HG02852 (cell line): ENCODE measurements around the gene TMEM150B.

ENCODE experiments used
- ATAC-seq: cut with Tn5 transposase; IDR thresholded peaks from one replicate; pipeline ENCODE4 v1.9.1; 2021; ENCODE audit warnings: mild to moderate bottlenecking, moderate library complexity; ENCODE audit not compliant: unreplicated experiment

Gene TMEM150B, protein sequence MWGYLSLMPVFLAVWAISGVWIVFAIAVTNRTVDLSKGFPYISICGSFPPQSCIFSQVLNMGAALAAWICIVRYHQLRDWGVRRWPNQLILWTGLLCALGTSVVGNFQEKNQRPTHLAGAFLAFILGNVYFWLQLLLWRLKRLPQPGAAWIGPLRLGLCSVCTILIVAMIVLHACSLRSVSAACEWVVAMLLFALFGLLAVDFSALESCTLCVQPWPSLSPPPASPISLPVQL

DNA sequence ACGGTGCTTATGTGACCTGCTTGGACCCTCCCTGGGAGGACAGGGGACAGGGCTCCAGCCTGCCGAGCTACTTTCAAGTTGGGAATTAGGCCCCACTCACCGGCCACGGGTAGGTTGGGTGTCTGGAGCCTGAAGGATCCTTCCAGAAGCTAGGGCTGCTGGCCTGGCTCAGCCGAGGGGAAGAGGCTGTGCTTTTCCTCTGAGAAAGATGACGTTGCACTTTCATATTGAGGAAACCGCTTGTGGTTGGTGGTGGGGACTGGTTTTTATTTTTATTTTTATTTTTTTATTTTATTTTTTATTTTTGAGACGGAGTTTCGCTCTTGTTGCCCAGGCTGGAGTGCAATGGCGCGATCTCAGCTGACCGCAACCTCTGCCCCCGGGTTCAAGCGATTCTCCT is at the start of gene TMEM150B:
Gene TMEM150B (minus strand): TSS at position 170 of the 400 bp plus-strand sequence. CDS start 4,305 bp downstream, outside the sequence.
- ATAC-seq, result no peak

- no peak for ATAC-seq
These were observed 49.0 kb upstream of the TMEM150B start for GRCh38 chr19:55373993-55374757.

- no peak for ATAC-seq
These were observed 48.3 kb upstream of the TMEM150B start for GRCh38 chr19:55373306-55373992.

DNA sequence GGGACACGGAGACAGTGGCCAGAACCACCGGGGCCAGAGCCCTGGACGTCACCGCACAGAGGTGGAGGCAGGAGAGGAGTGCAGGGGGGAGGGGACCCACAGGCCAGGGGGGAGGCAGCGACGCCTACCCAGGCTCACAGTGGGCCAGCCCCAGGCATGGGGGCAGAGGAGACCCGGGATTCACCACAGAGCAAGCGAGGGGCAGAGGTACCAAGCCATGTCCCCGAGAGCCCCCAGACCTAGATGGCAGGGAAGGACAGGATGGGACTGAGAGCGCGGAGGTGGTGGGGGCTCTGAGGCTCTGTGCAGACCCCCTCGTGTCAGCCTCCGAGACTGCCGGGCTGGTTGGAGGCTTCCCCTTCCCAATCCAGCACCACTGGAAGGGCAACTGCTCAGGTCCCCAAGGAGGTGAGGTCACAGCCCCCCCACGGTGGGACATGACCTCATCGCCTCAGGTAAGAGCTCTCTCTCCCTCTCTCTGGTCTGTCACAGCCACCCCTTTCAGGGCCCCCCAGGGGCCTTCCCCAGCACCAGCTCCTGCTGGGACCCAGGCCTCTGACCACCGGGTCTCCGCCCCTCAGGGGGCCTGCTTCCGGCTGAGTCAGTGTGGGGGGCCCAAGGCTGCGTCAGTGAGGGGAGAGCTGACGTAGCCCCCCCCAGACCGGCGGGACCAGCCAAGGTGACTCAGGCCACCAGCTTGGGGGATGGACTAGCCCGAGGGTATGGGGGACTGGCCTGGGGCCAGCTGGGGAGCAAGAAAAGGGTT is 47.4 kb upstream of the TMEM150B start:
- ATAC-seq, result no peak

DNA sequence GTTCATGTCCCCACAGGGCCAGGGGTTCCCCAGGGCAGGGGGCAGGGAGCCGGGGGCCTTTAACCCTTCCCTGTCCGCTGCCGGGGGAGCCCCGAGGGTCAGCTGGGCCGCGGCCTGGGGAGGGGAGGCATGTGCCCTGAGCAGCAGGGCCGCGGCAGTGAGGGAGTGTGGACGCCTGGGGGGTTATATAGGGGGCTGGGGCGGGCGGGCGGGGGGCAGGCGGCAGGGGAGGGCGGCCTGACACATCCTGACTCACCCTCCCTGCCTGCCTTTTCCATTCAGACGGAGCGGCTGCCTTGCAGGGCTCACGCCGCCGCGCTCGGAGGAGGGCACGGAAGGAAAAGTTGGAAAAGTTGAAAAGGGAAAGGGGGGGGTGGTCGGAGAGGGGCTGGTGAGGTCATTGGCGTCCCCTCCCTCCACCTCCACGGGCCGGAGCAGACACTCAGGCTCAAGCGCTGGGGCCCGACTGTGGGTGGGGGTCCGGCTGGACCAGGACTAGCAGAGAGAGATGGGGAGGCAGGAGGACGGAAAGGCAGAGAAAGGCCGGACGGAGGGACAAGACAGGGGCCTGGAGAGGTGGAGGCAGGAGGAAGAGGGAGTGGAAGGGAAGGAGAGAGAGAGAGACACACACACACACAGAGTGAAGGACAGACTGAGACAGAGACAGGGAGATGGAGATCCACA is 45.3 kb upstream of the TMEM150B start, which contains the start of gene IL11:
Gene IL11 (minus strand): TSS at position 159 of the 684 bp plus-strand sequence. CDS start 153 bp downstream, at position 6.
- ATAC-seq, result no peak

- no peak for ATAC-seq
These were observed 44.6 kb upstream of the TMEM150B start for GRCh38 chr19:55369653-55370304.

DNA sequence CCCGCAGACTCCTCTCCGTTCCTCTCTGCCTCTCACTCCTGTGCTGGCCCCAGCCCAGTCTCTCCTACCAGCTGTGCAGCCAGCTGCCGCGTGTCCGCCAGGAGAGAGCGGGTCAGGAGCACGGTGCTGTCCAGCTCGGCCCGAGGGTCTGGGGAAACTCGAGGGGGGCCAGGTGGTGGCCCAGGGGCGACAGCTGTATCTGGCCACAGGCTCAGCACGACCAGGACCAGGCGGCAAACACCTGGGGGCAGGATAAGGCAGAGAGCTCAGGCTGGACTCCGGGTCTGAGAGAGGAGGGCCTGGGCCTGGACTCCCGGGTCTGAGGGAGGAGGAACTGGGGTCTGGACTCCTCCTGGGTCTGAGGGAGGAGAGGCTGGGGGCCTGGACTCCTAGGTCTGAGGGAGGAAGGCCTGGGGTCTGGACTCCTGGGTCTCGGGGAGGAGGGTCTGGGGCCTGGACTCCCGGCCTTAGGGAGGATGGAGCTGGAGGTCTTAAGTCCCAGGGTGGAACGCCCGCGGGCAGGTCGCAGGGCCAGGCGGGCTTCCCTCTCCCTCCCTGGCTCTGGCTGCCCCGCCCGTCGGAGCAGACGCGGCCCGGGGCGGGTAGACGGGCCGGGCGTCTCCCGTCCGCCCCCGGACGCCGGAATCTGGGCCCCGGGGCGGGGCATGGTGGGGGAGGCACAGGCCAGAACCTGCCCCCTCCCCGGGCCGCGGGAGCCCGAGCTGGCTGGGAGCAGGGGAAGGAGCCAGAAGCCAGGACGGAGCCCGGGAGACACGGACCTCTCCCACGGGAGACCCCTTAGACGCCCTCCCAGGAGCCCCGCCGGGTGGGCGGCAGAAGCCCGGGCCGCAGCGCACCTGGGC is 43.8 kb upstream of the TMEM150B start:
- no peak for ATAC-seq

DNA sequence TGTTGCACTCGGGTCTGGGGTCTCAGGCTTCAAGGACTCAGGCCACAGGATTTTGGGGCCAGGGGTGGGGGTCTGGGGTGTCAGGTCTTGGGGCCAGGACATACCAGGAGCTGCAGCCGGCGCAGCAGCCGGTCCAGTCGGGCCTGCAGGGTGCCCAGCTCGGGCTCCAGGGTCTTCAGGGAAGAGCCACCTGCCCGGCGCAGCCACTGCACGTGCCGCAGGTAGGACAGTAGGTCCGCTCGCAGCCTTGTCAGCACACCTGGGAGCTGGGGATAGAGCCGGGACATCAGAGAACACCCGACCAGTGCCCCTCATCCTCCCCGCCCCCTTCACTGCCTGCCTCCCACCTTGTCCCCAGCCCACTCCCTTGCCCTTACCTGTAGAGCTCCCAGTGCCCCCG is 43.0 kb upstream of the TMEM150B start:
- no peak for ATAC-seq

DNA sequence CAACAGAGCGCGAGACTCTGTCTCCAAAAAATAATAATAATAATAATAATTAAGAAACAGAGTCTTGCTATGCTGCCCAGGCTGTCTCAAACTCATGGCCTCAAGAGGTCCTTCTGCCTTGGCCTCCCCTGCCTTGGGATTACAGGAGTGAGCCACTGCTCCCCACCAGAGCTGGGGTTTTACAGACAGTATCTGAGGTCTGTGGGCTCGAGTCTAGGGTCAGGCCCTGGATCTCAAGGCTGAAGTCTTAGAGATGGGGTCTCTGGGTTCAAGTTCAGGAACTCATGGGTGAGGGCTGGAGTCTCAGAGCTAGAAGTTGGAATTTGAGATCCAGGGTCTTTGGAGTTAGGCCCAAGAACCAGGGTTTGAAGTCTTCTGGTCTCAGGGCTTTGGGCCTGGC is 41.6 kb upstream of the TMEM150B start:
- ATAC-seq, result no peak

GRCh38 chr19:55365964-55366363 is 40.8 kb upstream of the TMEM150B start:
- no peak for ATAC-seq

GRCh38 chr19:55365245-55365644 is 40.1 kb upstream of the TMEM150B start:
- ATAC-seq, result no peak

DNA sequence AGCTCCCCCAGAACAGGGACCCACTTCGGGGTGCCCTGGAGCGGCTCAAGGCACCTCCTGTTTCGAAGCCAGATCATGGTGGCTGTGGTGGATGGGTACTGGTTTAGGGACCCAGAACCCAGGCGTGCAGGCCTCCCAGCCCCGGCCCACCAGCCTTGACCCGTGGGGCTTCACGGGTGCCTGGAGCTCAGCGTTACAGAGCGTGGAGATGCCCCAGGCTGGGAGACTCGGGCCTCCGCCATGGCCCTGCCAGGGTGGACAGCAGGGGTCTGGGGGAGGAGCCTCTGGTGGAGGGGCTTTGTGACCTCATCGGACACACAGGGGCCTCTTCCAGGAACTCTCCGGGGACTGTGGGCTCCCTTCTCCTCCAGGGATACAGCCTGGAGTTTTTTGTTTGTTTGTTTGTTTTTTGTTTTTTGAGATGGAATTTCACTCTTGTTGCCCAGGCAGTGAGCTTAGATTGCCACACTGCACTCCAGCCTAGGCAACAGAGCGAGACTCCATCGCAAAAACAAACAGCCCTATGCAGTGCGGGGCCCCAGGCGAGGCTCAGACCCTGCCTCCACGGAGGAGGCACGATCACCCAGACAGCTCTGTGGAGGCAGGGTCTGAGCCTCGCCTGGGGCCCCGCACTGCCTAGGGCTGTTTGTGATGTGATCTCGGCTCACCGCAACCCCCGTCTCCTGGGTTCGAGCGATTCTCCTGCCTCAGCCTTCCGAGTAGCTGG is 38.0 kb upstream of the TMEM150B start, which contains the start of gene GARIN5B:
Gene GARIN5B (minus strand): TSS at position 271 of the 727 bp plus-strand sequence. CDS start 194 bp downstream, at position 77.
- no peak for ATAC-seq

DNA sequence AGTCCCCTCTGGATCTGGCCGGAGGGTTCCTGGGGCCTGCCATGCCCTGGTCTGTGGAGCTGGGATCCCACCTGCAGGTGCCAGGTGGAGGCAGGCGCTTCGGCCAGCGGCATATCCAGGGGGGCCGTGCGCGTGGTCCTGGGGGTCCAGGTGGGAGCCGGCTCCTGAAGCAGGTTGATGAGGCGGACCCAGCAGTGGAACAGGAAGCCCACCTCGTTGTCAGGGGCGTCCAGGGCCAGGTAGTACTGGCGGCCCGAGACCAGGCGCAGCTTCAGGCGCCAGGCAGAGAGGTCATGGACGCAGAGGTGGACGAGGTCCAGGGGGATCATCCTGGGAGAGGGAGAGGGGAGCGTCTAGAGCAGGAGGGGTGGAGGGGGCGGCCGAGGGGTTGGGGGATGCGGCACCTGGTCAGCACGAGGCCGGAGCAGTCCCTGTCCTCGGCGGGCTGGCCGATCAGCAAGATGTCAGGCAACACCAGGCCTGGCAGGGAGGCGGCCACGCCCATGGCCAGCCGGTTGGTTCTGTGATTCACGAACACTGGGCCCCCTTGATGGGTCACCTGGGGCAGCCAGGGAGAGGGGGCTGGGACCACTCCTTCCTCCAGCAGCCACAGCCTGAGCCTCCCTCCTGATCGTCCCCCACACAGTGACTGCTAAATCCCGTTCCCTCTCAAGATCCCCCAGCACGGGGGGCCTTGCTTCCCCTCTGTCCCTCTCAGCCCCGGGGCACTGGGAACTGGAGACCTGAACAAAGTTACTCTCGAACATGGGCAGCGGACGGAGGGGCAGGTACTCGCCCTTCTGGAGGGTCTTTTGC is 37.2 kb upstream of the TMEM150B start:
- ATAC-seq, result no peak

DNA sequence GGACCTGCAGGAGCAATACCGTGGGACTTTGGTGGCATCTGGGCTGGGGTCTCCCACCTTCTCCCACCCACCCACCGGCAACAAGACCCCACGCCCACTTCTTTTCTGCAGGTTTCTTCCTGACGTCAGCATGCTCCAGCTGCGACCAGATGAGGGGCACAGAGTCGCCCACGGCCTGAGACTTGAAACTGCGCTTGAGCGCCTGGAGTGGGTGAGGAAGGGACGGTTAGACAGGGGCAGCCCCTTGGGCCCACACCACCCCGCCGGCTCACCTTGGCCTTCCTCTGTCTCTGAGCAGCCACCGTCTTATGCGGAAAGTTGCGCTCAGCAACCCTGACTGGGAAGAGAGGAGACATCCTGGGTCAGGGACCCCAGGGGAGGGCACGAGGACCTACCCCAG is 35.8 kb upstream of the TMEM150B start:
- no peak for ATAC-seq

GRCh38 chr19:55358943-55359908 is 34.1 kb upstream of the TMEM150B start:
- no peak for ATAC-seq

DNA sequence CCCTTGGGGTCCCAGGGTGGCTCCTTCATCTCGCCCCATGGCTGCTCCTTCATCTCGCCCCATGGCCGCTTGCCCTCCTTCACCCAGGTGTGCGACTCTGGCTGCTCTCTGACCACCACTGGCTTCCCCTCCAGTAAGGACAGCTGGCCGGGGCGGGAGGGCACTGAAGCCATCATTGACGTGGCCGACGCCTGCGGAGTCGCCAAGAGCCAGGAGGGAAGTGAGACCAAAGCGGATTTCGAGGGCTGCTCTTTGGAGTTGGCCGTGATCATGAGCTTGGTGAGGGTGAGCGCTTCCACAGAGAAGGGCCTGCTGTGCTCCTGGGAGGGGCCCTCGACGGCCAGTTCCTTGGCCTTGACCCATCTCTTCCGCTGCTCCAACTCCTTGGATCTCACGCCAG is 33.4 kb upstream of the TMEM150B start:
- ATAC-seq, result no peak
